Astrocyte (in vitro differentiated cells and primary cell): ENCODE data around the gene BBX. TPM values are rescaled to one million over a fixed set of nuclear protein-coding genes. Genes with fewer than 3 reads are reported as not detected.

Experiments
- DNase-seq: peaks from one replicate; pipeline ENCODE4 v3.0.0-alpha.2; 2010; ENCODE audit warnings: low read depth
- FAIRE-seq: peaks from 2 replicates; lab custom pipeline; 2011; peaks lifted over from hg19 to GRCh38; lab: Jason Lieb, UNC
- H2AFZ ChIP-seq: 2 replicates; pipeline ENCODE4 v1.6.0; 2012; ENCODE audit warnings: low read depth, low read length, inconsistent platforms
- H3K27ac ChIP-seq: 2 replicates; pipeline ENCODE4 v1.5.1; 2011; ENCODE audit warnings: low read depth, low read length, inconsistent platforms
- H3K27me3 ChIP-seq: 2 replicates; pipeline ENCODE4 v1.6.0; 2011; ENCODE audit warnings: low read length, inconsistent platforms; ENCODE audit not compliant: insufficient read depth
- H3K36me3 ChIP-seq: 2 replicates; pipeline ENCODE4 v1.5.1; 2011; ENCODE audit warnings: low read length, inconsistent platforms; ENCODE audit not compliant: insufficient read depth
- H3K4me1 ChIP-seq: 2 replicates; pipeline ENCODE4 v1.5.1; 2011; ENCODE audit warnings: low read length, inconsistent platforms; ENCODE audit not compliant: insufficient read depth
- H3K4me2 ChIP-seq: 2 replicates; pipeline ENCODE4 v1.6.0; 2012; ENCODE audit warnings: low read length, inconsistent platforms
- H3K4me3 ChIP-seq: 2 replicates; pipeline ENCODE4 v1.5.1; 2011; ENCODE audit warnings: low read depth, mild to moderate bottlenecking, low read length, inconsistent platforms; ENCODE audit not compliant: insufficient read depth
- H3K79me2 ChIP-seq: 2 replicates; pipeline ENCODE4 v1.6.0; 2012; ENCODE audit warnings: mild to moderate bottlenecking, low read length, inconsistent platforms; ENCODE audit not compliant: insufficient read depth
- H3K9ac ChIP-seq: 2 replicates; pipeline ENCODE4 v1.6.0; 2012; ENCODE audit warnings: mild to moderate bottlenecking, low read length, inconsistent platforms
- H3K9me3 ChIP-seq: 2 replicates; pipeline ENCODE4 v1.5.1; 2012; ENCODE audit warnings: low read depth, mild to moderate bottlenecking, low read length, inconsistent platforms; ENCODE audit not compliant: insufficient read depth
- H4K20me1 ChIP-seq: 2 replicates; pipeline ENCODE4 v1.6.0; 2012; ENCODE audit warnings: low read length, inconsistent platforms; ENCODE audit not compliant: insufficient read depth
- H3K27ac Mint-ChIP-seq: one replicate; pipeline ENCODE4 v1.8.0; 2021; ENCODE audit warnings: mild to moderate bottlenecking, mixed read lengths; ENCODE audit not compliant: unreplicated experiment
- H3K27me3 Mint-ChIP-seq: one replicate; pipeline ENCODE4 v1.8.0; 2021; ENCODE audit warnings: low read depth, mixed read lengths; ENCODE audit not compliant: unreplicated experiment
- H3K36me3 Mint-ChIP-seq: one replicate; pipeline ENCODE4 v1.8.0; 2021; ENCODE audit warnings: low read depth, mixed read lengths; ENCODE audit not compliant: unreplicated experiment
- H3K4me1 Mint-ChIP-seq: one replicate; pipeline ENCODE4 v1.8.0; 2021; ENCODE audit warnings: low read depth, mixed read lengths; ENCODE audit not compliant: unreplicated experiment
- H3K4me3 Mint-ChIP-seq: one replicate; pipeline ENCODE4 v1.8.0; 2021; ENCODE audit warnings: mild to moderate bottlenecking, moderate library complexity, mixed read lengths; ENCODE audit not compliant: unreplicated experiment
- H3K9me3 Mint-ChIP-seq: one replicate; pipeline ENCODE4 v1.8.0; 2021; ENCODE audit warnings: mild to moderate bottlenecking, mixed read lengths; ENCODE audit not compliant: unreplicated experiment
- EZH2 ChIP-seq: IDR thresholded peaks from 2 replicates; pipeline ENCODE4 v1.6.1; 2012; ENCODE audit warnings: mild to moderate bottlenecking, low read length, inconsistent platforms; ENCODE audit not compliant: insufficient read depth
- total RNA-seq: library from RNA; stranded (reverse); gene quantifications from 2 replicates; pipeline ENCODE4 v1.2.1, GENCODE V29; 2021
- TF ChIP-seq, protein P1 (sequence below): IDR thresholded peaks from 2 replicates; pipeline ENCODE4 v1.5.1; 2011; ENCODE audit warnings: low read depth, mild to moderate bottlenecking, inconsistent platforms, low read length, moderate library complexity; ENCODE audit not compliant: insufficient read depth

Gene BBX
- total RNA-seq, 1 donor from 2014 or later = 91.6 TPM

GRCh38 chr3:107498646-107499045 is 24.1 kb upstream of the BBX start:
- H3K9me3 Mint-ChIP-seq = no peaks in the 10 kb centered on the region
- H3K27ac Mint-ChIP-seq = no peak overlapping the region
- Histone ChIP-seq H3K27me3 (no peaks in the 10 kb centered on the region), H3K4me2 (no peak overlapping the region), H3K79me2 (no peaks in the 10 kb centered on the region), H2AFZ (no peak overlapping the region), H4K20me1 (no peaks in the 10 kb centered on the region), H3K4me3 (no peak overlapping the region), H3K36me3 (no peaks in the 10 kb centered on the region), H3K4me1 (peaks cover 3% of the 10 kb centered on the region), H3K27ac (no peak overlapping the region), H3K9me3 (no peaks in the 10 kb centered on the region), H3K9ac (no peak overlapping the region)
- TF ChIP-seq, protein P1, sequence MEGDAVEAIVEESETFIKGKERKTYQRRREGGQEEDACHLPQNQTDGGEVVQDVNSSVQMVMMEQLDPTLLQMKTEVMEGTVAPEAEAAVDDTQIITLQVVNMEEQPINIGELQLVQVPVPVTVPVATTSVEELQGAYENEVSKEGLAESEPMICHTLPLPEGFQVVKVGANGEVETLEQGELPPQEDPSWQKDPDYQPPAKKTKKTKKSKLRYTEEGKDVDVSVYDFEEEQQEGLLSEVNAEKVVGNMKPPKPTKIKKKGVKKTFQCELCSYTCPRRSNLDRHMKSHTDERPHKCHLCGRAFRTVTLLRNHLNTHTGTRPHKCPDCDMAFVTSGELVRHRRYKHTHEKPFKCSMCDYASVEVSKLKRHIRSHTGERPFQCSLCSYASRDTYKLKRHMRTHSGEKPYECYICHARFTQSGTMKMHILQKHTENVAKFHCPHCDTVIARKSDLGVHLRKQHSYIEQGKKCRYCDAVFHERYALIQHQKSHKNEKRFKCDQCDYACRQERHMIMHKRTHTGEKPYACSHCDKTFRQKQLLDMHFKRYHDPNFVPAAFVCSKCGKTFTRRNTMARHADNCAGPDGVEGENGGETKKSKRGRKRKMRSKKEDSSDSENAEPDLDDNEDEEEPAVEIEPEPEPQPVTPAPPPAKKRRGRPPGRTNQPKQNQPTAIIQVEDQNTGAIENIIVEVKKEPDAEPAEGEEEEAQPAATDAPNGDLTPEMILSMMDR = no peak
- TF ChIP-seq EZH2 = no peak
- FAIRE-seq (no peak), DNase-seq (no peak)
- H3K4me1 Mint-ChIP-seq = peaks cover 4% of the 10 kb centered on the region
- H3K4me3 Mint-ChIP-seq = no peak overlapping the region
- H3K36me3 Mint-ChIP-seq = no peaks in the 10 kb centered on the region
- H3K27me3 Mint-ChIP-seq = no peaks in the 10 kb centered on the region

DNA sequence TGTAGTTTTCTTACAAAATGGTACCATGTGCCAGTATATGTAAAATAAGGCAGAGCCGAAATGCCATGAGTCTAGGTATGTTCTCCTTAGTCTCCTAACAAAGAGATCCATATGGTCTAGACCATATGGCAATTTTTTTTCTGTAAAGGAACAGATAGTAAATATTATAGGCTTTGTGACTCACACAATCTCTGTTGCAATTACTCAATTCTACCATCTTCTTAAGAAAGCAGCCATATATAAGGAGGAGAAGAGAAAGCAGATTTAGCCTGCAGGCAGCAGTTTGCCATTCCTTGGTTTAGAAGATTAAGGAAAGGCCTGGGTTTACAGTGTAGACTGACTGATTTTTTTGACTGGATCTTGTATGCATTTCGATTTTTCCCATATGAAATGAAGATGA is 16.3 kb upstream of the BBX start:
- H3K4me3 Mint-ChIP-seq = no peak overlapping the region
- no peaks in the 10 kb centered on the region for H3K79me2 ChIP-seq
- H3K27me3 ChIP-seq = no peaks in the 10 kb centered on the region
- H3K9me3 Mint-ChIP-seq = peaks cover 1% of the 10 kb centered on the region
- H2AFZ ChIP-seq = no peak overlapping the region
- H3K27ac ChIP-seq = no peak overlapping the region
- H4K20me1 ChIP-seq = no peaks in the 10 kb centered on the region
- H3K4me2 ChIP-seq = no peak overlapping the region
- peaks cover 2% of the 10 kb centered on the region for H3K27me3 Mint-ChIP-seq
- no peak overlapping the region for H3K9ac ChIP-seq
- no peak overlapping the region for H3K27ac Mint-ChIP-seq
- no peaks in the 10 kb centered on the region for H3K9me3 ChIP-seq
- no peak overlapping the region for H3K4me3 ChIP-seq
- H3K4me1 Mint-ChIP-seq = no peaks in the 10 kb centered on the region
- DNase-seq (no peak), FAIRE-seq (no peak)
- no peaks in the 10 kb centered on the region for H3K4me1 ChIP-seq
- H3K36me3 ChIP-seq = no peaks in the 10 kb centered on the region
- no peaks in the 10 kb centered on the region for H3K36me3 Mint-ChIP-seq
- TF ChIP-seq EZH2 = no peak
- TF ChIP-seq, protein P1 = no peak

DNA sequence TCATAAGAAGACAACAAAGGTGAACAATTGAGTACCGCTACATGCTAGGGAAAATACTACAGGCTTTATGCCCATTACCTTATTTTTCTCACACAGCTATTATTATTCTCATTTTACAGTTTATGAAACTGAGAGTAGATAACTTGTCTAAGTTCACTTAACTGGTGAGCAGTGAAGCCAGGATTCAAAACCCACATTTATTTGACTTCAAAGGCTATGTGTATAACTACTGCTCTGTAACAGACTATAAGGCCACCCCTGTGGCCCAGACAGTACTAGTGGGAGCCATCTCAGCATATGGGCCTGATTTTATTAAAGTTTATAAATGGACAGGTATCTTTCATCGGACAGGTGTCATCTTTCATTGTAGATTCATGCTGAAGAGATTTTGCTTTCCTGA is 14.4 kb upstream of the BBX start:
- TF ChIP-seq, protein P1 = no peak
- TF ChIP-seq EZH2 = no peak

More for the DNA sequence above, 14.4 kb upstream of the BBX start:
- H3K4me3 Mint-ChIP-seq = no peak overlapping the region
- Histone ChIP-seq H4K20me1 (no peaks in the 10 kb centered on the region), H3K4me3 (no peak overlapping the region), H3K9me3 (no peaks in the 10 kb centered on the region), H3K79me2 (no peaks in the 10 kb centered on the region), H3K36me3 (no peaks in the 10 kb centered on the region), H3K4me1 (no peaks in the 10 kb centered on the region), H2AFZ (no peak overlapping the region), H3K27me3 (no peaks in the 10 kb centered on the region), H3K4me2 (no peak overlapping the region), H3K27ac (no peak overlapping the region), H3K9ac (no peak overlapping the region)
- no peaks in the 10 kb centered on the region for H3K4me1 Mint-ChIP-seq
- peaks cover 2% of the 10 kb centered on the region for H3K27me3 Mint-ChIP-seq
- DNase-seq (no peak), FAIRE-seq (no peak)
- no peaks in the 10 kb centered on the region for H3K36me3 Mint-ChIP-seq
- H3K27ac Mint-ChIP-seq = no peak overlapping the region
- peaks cover 1% of the 10 kb centered on the region for H3K9me3 Mint-ChIP-seq
